MG63 (cell line): ENCODE measurements around the gene ATP8B4. TPM values are rescaled to one million over a fixed set of nuclear protein-coding genes. Genes with fewer than 3 reads are reported as not detected.
A peak's percentile ranks its signal among the peaks of the same experiment; 100 is the strongest.

ENCODE experiments used
- DNase-seq: peaks from one replicate; pipeline ENCODE4 v3.0.0-alpha.2; 2020
- H3K27me3 ChIP-seq: fragments of 250-450 bp; sonication (Bioruptor Pico); 2 replicates; pipeline ENCODE4 v1.5.1; 2020; ENCODE audit warnings: mild to moderate bottlenecking, moderate library complexity
- H3K36me3 ChIP-seq: fragments of 250-450 bp; sonication (Bioruptor Pico); 2 replicates; pipeline ENCODE4 v1.5.1; 2020; ENCODE audit warnings: mild to moderate bottlenecking, moderate library complexity
- H3K4me3 ChIP-seq: fragments of 250-450 bp; sonication (Bioruptor Pico); 2 replicates; pipeline ENCODE4 v1.5.1; 2020; ENCODE audit warnings: mild to moderate bottlenecking, moderate library complexity
- H3K9me3 ChIP-seq: fragments of 250-450 bp; sonication (Bioruptor Pico); 2 replicates; pipeline ENCODE4 v1.5.1; 2020; ENCODE audit warnings: mild to moderate bottlenecking, moderate library complexity
- total RNA-seq: library from RNA; depleted of rRNA; stranded (reverse); fragments of >200 nt; shearing (Covaris generic); gene quantifications from 2 replicates; pipeline ENCODE4 v1.2.3, GENCODE V29; 2014; ENCODE audit warnings: low replicate concordance

Gene ATP8B4
- total RNA-seq, 1 experiment from 2014 or later, result not detected

DNA sequence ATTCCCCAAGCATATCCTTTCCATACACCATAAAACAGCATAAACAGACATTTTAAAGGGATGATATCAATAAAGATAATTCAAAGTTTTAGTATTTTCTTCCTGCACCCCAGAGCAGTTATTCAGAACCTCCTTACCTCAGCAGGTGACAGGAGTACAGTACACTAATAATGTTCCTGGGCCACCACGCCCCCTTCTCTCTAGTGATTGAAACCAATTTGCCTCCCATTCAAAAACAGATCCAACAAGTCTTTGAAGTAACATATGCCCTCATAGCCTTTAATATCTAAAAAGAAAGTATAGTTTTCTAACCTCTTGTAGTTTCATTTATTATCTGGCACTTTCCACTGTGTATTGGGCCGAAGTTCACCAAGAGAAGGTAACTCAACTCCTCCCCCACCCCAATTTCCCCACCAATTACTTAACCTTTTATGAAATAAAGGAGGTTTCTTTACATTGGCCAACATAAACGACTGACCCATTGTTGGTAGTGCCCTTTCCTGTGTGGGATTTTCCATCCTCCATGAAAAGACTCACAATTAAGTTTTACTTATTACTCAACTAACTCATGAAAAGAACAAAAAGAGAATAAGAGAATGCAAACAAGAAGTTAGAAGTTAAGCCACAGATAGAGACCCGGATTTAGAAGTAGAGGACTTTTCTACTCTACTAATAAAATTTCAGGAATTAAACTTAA, 5.0 kb upstream of the ATP8B4 start:
- Histone ChIP-seq H3K4me3 (no peak overlapping the region), H3K27me3 (no peaks in the 10 kb centered on the region), H3K9me3 (peaks cover 10% of the 10 kb centered on the region), H3K36me3 (no peaks in the 10 kb centered on the region)
- no peak for DNase-seq

DNA sequence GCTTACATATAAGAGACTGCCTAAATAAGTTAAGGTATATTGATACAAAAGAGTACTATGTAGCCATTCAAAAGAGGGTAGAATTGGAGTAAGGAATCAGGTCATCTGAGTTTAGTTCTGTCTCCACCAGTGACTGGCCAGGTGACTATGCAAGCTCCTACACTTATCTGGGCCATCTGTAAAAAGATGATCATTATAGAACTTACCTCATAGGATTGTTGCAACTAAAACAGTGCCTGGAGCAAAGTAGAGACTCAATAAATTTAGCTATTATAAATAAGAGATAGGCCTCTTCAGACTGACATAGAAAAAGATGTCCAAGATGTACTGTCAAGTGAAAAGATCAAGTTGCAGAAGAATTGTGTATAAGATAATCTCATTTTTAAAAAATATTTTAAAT, 1.7 kb upstream of the ATP8B4 start:
- no peak for DNase-seq
- Histone ChIP-seq H3K4me3 (no peak overlapping the region), H3K27me3 (no peaks in the 10 kb centered on the region), H3K9me3 (peaks cover 12% of the 10 kb centered on the region), H3K36me3 (no peaks in the 10 kb centered on the region)

DNA sequence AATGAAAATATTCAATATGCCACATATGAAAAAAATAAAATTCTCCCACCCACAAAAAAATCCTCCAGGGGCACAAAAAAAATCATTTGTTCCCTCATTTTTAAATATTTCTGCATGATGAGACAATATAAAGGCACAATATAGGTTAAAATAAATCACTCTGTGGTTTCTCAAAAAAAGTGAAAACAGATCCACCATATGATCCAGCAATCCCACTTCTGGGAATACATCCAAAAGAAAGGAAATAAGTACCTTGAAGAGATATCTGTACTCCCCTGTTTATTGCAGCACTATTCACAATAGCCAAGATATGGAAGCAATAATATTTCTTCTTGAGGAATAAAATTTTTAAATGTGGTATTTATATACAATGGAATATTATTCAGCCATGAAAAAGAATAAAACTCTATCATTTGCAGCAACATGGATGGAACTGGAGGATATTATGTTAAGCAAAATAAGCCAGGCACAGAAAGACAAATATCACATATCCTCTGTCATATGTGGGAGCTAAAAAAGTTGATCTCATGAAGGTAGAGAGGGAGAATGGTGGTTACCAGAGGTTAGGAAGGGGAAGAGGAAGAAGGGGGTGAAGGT, 1.5 kb downstream of the ATP8B4 start:
- Histone ChIP-seq H3K36me3 (no peaks in the 10 kb centered on the region), H3K9me3 (peaks cover 2% of the 10 kb centered on the region; the same call in 1 of the 2 replicates), H3K4me3 (no peak overlapping the region), H3K27me3 (no peaks in the 10 kb centered on the region)
- no peak for DNase-seq

DNA sequence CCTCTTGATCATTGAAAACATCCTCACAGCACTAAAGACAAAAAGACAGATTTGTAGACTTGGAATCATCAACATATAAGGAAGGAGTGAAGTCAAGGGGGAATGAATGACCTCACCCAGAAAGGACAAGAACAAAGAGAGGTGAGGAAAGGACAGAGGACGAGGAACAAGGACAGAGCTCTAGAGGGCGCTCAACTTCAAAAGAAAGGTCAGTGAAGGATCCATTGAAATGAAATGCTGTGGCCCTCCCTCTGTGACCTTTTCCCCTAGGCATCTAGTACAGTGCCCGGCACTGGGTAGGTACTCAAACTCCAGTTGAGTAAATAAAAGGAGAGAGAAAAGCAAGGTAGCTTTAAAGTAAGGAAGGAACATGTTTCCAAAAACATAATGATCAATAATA, 2.6 kb downstream of the ATP8B4 start:
- DNase-seq, result peak; percentile 16
- no peaks in the 10 kb centered on the region for H3K36me3 ChIP-seq
- H3K27me3 ChIP-seq, result no peaks in the 10 kb centered on the region

DNA sequence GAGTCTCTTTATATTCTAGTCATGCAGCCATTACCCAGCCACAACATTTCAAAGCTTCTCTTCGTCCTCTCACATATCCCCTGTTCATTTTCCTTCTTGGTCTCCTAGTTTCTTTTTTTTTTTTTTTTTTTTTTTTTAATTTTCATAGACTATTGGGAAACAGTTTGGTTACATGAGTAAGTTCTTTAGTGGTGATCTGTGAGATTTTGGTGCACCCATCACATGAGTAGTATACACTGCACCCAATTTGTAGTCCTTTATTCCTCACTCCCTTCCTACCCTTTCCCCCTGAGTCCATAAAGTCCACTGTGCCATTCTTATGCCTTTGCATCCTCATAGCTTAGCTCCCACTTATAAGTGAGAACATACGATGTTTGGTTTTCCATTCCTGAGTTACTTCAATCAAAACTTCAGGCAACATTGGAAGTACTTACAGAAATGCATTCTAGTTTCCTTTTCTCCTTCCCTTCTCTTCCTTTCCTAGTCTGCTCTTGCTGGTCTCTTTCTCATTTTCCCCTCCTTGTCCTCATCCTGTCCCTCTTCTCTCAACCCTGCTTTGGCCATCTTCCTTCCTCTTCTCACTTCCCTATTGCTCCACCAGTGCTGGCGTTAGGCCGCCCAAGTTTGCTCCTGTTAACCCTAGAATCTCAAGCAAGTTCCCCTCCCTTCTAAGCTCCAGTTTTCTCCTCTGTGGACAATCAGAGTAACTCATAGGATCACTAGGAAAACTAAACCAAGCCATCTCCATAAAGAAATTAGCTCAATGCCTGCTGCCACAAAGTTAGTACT, 4.8 kb downstream of the ATP8B4 start:
- no peak for DNase-seq
- Histone ChIP-seq H3K27me3 (no peaks in the 10 kb centered on the region), H3K36me3 (no peaks in the 10 kb centered on the region), H3K4me3 (no peak overlapping the region), H3K9me3 (peaks cover 2% of the 10 kb centered on the region; the same call in 1 of the 2 replicates)

More for the DNA sequence above, 2.6 kb downstream of the ATP8B4 start:
- no peak overlapping the region for H3K4me3 ChIP-seq
- H3K9me3 ChIP-seq, result peaks cover 2% of the 10 kb centered on the region; the same call in 1 of the 2 replicates

DNA sequence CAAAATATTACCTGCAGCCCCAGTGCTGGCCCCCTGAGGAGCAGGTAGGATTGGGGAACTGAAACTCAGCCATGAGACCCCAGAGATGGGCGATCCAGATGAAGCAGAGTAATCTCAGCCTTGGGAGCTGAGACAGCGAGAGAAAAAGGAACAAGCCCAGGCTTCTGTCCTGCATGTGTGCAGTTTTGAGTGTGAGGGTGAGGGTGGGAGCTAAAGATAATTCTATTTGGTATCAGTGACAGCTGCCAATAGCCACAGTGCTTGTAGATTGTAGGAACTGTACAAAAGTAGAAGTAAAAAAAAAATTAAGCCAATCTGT, 5.9 kb downstream of the ATP8B4 start:
- Histone ChIP-seq H3K36me3 (no peaks in the 10 kb centered on the region), H3K9me3 (peaks cover 2% of the 10 kb centered on the region; the same call in 1 of the 2 replicates), H3K27me3 (no peaks in the 10 kb centered on the region), H3K4me3 (no peak overlapping the region)
- DNase-seq, result no peak

DNA sequence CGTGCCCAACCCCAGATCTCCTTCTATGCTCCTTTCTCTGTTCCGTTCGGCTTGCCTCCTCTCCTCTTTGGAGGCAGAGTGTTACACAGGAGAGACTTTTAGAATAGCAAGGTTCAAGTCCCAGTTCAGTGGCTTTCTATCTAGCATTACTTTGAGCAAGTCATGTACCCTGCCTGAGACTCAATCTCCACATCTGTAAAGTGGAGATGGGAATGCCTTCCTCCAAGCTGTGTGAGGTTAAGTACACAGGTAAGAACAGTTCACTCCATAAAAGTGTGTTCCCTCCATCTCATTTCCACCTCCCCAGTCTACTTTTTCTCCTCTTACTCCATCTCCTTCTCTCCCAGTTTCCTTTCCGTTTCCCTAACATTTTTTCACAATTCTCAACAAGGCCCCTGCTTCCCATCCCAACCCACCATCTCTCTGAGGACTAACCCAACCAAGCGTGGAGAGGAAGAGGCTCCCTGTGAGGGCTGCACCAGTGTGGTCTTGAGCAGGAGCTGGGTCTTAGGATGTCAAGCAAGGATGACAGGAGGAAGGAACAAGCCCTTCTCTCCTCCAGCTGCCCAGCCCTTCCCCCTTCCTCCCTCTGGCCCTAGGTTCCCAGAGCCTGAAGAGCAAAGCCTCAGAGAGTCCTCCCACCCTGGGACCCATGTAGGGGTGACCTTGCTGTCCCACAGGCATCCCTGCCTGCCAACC, 6.4 kb downstream of the ATP8B4 start:
- DNase-seq, result no peak

DNA sequence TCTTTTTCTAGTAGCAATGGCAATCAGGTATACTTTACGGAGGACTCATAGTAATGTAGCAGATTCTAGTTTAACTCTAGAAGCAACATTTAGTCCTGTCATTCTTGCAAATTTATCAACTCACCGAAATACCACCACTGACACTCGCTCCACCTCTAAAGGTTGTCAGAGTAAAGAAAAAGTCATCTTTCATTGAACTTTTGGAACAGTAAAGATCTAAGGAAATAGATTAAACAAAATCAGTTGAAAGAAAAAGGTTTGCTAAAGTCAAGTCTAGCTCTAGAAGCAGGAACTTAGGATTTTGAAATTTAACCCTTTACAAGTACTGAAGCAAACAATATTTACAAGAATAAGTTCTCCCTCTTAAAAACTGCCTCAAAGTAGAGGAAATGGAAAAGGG, 8.7 kb downstream of the ATP8B4 start:
- Histone ChIP-seq H3K36me3 (no peaks in the 10 kb centered on the region), H3K27me3 (no peaks in the 10 kb centered on the region), H3K4me3 (no peak overlapping the region), H3K9me3 (no peaks in the 10 kb centered on the region)
- DNase-seq, result no peak

More for the DNA sequence above, 6.4 kb downstream of the ATP8B4 start:
- H3K27me3 ChIP-seq, result no peaks in the 10 kb centered on the region
- no peak overlapping the region for H3K4me3 ChIP-seq
- no peaks in the 10 kb centered on the region for H3K36me3 ChIP-seq
- H3K9me3 ChIP-seq, result peaks cover under 1% of the 10 kb centered on the region; the same call in 1 of the 2 replicates

DNA sequence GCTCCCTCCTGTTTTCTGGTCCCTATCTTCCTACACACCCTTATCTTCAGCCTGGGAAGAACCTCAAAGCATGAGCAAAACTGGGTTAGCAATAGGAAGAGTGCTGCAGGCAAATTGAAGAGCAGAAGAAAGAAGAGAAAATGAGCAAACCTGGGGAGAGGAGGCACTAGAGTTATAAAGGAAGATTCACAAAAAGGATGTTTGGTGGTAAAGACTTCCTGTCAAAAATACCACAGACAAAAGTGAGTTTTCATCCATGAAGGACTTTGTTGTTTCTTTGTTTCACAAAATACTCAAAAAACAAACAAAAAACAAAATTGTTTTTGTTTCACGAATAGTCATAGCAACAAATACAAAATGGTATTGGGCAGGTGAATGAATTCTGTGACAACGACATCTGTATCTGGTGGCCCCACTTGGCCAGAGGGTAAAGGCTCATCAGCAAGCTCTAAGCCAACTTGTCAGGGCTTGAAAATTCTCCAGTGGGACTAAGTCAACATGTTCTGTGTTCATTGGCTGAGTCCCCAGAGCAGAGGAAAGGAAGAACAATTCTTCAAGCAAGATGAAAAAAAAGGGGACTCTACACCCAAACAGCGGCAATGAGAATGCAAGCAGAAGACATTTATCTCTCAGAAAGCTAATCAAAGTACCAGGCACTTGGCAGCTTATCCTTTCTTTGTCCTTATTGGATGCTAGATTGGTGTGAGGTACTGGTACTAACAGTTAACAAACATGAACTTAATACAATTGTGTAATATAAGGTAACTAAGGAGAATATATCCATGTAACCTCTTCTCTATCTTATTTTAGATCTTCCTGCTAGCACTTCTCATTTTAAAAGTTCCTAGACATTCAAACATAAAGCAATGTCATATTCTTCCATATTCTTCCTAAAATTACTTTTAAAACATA, 9.7 kb downstream of the ATP8B4 start:
- no peaks in the 10 kb centered on the region for H3K36me3 ChIP-seq
- no peaks in the 10 kb centered on the region for H3K27me3 ChIP-seq
- no peak overlapping the region for H3K4me3 ChIP-seq
- no peak for DNase-seq
- H3K9me3 ChIP-seq, result no peaks in the 10 kb centered on the region

DNA sequence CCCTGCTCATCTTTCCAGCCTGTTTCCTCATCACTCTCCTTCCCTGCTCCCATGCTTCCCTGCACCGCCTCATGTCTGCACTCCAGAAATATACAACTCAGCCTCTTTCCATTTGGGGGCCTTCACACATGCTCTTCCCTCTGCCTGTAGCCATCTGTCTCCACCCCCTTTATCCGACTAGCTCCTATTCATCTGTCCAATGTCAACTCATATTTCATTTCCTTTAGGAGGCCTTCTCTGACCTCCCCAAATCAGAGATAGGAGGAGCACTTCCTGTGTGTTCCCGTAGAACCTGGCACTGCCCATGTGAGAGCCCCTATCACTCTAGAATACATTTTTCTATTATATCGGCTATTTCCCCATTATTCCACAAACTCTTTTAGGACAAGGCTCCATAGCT, 10.6 kb downstream of the ATP8B4 start:
- H3K27me3 ChIP-seq, result no peaks in the 10 kb centered on the region
- no peak for DNase-seq
- H3K36me3 ChIP-seq, result no peaks in the 10 kb centered on the region
- H3K4me3 ChIP-seq, result no peak overlapping the region
- H3K9me3 ChIP-seq, result no peaks in the 10 kb centered on the region

DNA sequence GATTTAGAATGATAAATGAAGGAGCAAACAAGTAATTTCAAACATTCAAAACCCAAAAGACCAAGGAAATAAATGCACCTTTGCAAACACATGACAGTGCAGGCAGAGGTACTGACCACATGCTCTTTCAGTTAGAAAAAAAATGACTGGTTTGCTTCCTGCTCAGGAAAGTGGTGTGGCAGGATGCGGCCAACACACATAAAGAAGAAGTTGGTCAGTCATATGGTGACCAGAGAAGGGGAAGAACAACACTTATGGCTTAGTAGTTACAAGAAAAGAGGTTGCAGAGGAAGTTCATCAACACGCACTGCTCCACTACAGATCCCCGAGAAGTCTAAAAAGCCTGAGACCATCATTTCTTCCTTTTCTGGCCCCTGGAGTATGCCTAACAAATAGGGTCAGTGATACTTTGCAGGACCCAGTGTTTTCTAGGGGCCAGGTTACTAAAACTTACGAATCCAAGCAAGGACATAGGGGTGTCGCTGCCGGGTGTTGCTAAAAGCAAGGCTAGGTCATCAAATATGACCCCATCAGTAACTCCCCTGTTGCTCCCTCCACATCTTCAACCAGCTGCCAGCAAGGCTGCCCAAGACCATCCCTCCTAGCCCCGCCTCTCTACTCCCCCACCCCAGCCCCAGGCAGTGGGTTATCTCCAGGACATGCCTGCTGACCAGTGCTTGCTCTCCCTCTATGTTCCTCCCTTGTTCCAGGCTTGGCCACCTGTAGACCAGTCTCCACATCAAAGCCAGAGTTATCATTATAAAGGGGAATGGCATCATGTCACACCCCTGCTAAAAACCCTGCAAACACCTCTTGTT, 11.2 kb downstream of the ATP8B4 start:
- H3K4me3 ChIP-seq, result no peak overlapping the region
- no peaks in the 10 kb centered on the region for H3K27me3 ChIP-seq
- H3K36me3 ChIP-seq, result no peaks in the 10 kb centered on the region
- no peaks in the 10 kb centered on the region for H3K9me3 ChIP-seq
- no peak for DNase-seq

DNA sequence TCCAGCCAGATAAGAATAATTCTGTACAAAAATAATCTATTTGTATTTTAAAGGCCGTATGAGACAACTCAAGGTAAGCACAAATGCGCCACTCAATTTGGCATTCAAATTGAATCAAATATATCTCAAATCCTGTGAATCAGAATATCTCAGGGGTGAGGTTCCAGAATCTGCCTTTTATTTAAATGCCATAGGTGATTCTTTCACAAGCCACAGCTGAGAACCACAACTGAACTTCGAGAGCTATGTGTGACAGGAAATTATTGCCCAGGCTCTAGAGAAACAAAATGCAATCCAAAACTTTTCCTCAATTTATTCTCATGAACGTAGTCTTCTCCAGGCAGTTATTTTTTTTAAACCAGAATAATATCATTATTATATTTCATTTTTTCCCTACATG, 11.9 kb downstream of the ATP8B4 start:
- H3K9me3 ChIP-seq, result no peaks in the 10 kb centered on the region
- H3K36me3 ChIP-seq, result no peaks in the 10 kb centered on the region
- H3K4me3 ChIP-seq, result no peak overlapping the region

DNA sequence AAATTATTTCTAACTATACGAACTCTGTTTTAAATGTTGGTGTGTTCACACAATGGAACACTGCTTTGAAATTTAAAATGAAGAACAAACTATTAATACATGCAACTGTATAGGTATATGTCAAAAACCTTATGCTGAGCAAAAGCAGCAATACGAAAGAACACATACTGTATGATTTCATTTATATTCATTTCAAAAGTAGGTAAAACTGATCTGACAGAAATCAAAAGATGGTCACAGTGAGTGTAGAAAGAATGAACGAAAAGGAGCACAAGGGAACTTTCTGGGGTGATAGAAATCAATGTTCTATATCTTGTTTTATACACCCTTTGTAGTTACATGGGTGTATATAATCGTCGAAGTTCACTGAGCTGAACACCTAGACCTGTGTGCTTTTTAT, 12.6 kb downstream of the ATP8B4 start:
- H3K27me3 ChIP-seq, result no peaks in the 10 kb centered on the region
- H3K9me3 ChIP-seq, result no peaks in the 10 kb centered on the region
- no peak overlapping the region for H3K4me3 ChIP-seq
- no peaks in the 10 kb centered on the region for H3K36me3 ChIP-seq
- no peak for DNase-seq

More for the DNA sequence above, 11.9 kb downstream of the ATP8B4 start:
- no peaks in the 10 kb centered on the region for H3K27me3 ChIP-seq
- DNase-seq, result no peak

DNA sequence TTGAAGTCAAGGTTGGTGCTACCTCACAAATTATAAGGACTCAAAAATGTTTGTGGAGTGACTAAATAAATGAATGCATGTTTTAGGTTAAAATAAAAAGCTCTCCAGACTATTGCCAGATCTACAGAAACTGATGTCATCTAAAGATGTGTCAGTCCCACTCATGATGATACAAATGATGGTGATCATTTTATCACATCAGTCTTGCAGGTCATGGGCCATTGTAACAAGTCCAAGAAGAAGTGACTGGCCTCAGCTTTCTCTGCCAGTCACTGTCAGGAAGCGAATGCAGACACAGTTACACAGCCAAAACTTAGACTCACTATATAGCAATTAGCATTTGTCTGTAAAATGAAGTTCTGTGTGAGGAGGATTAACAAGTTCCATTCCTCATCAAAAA, 18.5 kb downstream of the ATP8B4 start:
- no peak for DNase-seq
- Histone ChIP-seq H3K36me3 (no peaks in the 10 kb centered on the region), H3K27me3 (no peaks in the 10 kb centered on the region), H3K9me3 (no peaks in the 10 kb centered on the region), H3K4me3 (no peak overlapping the region)

DNA sequence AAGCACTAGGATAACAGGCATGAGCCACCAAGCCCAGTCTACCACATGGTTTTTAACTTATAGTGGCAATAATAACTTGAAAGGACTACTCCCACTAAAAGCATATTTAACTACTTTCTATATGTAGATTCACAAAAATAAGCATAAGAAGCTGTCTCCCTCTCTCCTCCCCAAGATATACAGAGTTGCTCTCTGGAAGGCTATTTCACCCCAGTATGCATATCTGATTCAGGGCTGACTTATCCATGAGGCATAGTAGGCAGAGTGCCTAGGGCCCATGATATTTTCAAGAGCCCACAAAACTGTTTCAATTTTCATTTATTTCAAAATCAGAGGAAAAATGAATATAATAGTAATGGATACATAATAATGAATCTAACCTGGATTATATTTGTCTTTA, 20.5 kb downstream of the ATP8B4 start:
- DNase-seq, result no peak
- no peaks in the 10 kb centered on the region for H3K9me3 ChIP-seq
- no peaks in the 10 kb centered on the region for H3K36me3 ChIP-seq
- no peak overlapping the region for H3K4me3 ChIP-seq
- H3K27me3 ChIP-seq, result no peaks in the 10 kb centered on the region
